C4-2B (cell line): ENCODE data around the gene TMEM134.

Source experiments
- H3K27ac ChIP-seq: fragments of 450-650 bp; 2 replicates; pipeline ENCODE4 v1.5.1; 2017
- ZFX ChIP-seq: fragments of 450-650 bp; IDR thresholded peaks from 2 replicates; pipeline ENCODE4 v1.6.1; 2017
- TF ChIP-seq, protein P1 (sequence below): fragments of 450-650 bp; conservative IDR thresholded peaks from 2 replicates; pipeline ENCODE4 v1.5.1; 2017; ENCODE audit warnings: mild to moderate bottlenecking

Gene TMEM134

DNA sequence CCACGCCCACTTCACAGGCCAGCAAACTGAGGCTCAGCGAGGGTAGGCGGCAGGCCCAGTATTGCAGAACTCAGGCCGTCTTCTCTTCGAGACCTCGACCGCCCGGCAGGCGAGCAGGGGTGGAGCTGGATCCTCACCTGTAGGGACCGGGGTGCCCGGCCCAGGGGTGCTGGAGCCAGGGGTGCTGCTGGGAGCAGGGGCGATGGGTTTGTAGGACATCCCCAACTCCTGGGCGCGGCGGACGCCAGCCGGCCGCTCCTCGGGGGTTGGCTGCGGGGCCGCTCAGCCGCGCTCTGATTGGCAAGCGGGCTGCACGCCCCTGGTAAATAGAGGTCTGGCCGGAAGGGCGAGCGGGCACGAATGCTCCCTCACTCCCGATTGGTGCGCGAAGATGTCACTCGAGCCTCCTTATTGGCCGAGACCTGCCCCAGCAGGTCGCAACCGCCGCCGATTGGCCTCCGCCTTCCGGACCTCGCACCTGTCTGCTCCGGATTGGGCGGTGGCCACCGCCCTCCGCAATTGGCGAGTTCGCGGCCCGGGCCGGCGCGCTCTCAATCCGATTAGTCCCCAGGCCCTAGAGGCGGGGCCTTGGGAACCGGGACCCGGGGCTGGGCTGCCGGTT lies 38.9 kb upstream of the TMEM134 start, which contains the start of gene CDK2AP2:
Gene CDK2AP2 (minus strand): TSS at position 299 of the 622 bp plus-strand sequence. CDS start 80 bp downstream, at position 219.
- H3K27ac ChIP-seq, result peak within 1 kb of the TSS; percentile 88
- TF ChIP-seq, protein P1, sequence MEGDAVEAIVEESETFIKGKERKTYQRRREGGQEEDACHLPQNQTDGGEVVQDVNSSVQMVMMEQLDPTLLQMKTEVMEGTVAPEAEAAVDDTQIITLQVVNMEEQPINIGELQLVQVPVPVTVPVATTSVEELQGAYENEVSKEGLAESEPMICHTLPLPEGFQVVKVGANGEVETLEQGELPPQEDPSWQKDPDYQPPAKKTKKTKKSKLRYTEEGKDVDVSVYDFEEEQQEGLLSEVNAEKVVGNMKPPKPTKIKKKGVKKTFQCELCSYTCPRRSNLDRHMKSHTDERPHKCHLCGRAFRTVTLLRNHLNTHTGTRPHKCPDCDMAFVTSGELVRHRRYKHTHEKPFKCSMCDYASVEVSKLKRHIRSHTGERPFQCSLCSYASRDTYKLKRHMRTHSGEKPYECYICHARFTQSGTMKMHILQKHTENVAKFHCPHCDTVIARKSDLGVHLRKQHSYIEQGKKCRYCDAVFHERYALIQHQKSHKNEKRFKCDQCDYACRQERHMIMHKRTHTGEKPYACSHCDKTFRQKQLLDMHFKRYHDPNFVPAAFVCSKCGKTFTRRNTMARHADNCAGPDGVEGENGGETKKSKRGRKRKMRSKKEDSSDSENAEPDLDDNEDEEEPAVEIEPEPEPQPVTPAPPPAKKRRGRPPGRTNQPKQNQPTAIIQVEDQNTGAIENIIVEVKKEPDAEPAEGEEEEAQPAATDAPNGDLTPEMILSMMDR, result no peak
- TF ChIP-seq ZFX, result peak; percentile 69; the same call in 1 of the 2 replicates

DNA sequence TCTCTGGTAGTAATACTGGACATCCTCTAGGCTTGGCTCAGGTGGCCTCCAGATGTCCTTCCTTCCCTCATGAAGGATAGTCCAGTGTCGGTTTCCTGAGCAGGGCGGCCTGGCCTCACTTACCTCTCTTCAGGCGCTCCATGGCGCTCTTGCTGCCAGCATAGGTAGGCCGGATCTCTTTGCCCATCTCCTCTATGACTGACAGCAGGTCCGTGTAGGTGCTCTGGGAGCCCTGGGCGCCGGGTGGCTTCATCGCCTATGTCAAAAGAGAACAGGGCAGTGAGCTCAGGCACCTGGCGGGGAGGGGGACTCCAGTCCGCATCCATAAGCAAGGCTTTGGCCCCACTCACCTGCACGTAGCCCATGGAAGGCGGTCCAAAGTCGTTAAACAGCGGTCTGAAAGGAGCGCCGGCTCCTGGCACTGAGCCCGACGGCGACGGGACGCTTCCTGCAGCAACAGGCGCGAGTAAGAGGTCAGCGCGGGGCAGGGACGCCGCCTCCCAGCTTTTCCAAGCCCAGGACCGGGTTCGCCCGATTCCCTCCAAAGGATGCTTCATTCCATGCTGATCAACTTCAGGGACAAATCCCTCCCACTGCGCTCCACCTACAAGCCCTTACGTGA lies 38.3 kb upstream of the TMEM134 start:
- TF ChIP-seq ZFX, result no peak
- TF ChIP-seq, protein P1, result no peak
- peak overlapping the region; percentile 88 for H3K27ac ChIP-seq

DNA sequence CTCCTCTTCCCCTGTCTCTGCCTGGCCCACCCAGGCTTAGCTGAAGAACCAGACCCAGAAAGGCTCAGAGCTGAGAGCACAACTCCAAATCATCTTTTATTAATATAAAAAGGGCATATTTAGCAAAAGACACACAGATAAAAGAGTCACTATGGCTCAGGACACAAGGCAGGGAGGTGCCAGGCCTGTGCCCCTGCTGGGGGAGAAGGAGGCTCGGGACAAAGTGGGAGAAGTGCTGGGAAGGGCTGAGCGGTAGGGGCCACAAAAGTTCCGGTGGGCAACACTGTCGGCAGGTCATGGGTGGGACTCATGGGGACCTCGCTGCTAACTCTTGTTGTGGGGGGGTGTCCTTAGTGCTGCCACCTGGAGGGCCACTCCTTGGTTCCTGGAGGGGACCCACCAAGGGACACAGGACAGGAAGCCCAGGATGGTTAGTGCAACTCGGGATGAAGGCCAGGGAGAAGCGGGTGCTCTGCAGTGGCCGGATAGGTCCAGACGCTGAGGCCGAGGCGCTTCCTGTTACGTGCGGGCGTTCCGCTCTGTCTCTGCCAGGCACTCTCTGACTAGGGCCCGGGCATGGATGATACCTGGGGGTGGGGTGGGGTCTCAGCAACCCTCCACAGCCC lies 37.5 kb upstream of the TMEM134 start:
- no peak for TF ChIP-seq ZFX
- TF ChIP-seq, protein P1, result peak; percentile 65
- peak overlapping the region; percentile 88 for H3K27ac ChIP-seq

DNA sequence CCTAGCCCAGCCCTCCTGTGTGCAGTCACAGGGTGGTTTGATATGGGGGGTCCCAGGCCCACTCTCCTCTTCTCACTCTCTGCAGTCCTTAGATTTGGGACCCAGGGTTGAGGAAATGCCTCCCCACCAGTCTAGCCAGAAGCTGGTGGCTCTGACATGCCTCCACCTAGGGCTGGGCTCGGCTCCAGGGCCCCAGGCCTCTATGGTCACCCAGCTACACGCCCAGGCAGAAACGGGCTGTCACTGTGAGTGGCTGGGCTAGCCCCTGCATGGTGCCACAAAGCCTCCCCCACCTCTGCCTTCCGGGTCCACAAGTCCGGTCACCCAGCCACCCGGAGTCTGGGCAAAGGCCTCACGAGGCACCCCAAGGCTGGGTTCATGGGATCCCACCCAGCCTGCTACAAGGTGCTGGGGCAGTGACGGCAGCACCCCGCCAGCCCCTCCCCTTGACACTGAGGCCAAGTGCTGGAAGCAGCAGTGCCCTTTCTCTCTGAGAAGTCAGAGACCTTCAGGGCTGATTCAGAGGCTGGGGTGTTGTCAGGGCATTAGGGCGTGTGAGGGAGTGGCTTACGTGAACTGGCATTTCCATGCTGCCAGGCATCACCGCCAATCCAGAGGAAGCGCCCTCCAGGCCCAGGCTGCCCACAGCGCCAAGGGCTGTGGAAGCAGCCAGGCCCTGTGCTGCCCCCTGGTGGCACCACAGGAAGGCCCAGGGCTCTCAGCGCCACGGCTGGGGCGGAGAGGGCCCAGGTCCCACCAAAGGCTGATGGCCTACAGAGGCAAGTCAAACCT lies 36.8 kb upstream of the TMEM134 start:
- no peak for TF ChIP-seq ZFX
- TF ChIP-seq, protein P1, result peak; percentile 99
- H3K27ac ChIP-seq, result peak overlapping the region; percentile 88

DNA sequence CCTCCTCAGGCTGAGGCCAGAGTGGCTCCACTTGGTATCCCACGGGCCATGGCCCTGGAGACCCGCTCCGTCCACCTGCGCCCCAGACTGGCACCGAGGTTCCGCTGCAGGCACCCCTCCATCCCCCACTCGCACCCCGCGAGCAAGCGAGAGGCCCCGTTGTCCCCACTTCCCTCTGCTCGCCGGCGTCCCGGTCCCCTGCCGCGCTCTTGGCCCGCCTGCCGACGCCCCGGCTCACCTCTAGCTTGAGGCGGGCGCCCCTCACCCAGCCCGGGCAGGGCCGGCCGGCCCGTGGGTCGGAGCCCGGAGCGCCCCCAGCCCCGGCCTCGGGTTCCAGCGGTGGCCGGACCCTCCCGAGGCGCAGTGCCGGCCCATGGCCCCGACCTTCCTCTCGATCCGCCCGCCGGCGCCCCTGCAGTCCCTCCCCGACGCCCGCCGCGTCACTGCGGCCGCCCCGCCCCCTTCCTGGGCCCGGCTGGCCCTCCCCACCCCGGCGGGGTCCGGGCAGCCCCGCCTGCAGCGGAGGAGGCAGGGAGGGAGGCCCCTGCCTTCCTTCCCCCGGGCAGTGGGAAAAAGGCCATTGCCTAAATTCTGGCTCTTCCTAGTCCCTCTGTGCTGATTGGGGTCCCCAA lies 36.0 kb upstream of the TMEM134 start, which contains the start of gene PITPNM1:
Gene PITPNM1 (minus strand): TSS at position 414 of the 632 bp plus-strand sequence. CDS start 1,183 bp downstream, outside the sequence.
- peak within 1 kb of the TSS; percentile 88 for H3K27ac ChIP-seq
- TF ChIP-seq, protein P1, result no peak
- no peak for TF ChIP-seq ZFX

DNA sequence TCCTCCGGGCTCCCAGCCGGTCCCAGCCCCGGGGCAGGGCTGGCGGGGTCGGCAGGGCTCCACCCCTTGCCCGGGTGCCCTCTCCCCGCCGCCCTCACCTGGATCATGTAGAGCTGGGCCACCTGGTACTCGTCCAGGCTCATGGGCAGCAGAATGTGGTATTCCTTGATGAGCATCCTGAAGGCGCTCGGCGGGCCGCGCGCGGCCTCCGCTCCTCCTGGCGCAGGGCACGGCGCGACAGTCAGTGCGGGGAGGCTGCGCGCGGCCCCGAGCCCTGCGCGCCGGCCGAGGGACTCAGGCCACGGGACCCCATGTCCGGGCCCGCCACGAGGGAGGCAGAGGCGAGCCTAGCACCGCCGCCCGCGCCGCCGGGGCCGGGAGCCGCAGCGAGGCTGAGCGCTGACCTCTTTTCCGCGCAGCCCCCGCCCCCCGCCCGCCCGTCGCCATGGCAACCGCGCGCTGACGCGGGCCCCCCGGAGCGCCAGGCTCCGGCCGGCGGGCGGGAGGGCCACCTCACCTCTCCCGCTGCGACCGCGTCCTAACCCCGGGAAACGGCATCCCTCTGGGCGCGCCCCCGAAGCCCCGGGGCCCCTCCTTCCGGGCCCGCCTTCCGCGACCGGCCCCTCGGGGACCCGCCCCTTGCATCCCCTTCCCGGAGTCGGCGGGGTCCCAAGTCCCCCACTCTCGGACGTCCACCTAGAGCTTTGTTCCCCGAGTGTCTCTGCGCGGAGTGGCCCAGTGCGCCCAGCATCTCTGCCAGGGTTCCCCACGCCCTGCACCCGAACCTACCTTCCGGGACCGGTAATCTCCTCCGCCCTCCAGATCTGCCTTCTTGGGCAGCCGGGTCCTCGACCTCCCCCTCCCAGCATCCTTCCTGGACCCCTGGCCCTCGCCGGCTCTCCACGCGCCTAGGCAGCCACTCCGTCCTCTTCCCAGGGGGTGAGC lies 35.2 kb upstream of the TMEM134 start:
- TF ChIP-seq, protein P1, result no peak
- no peak for TF ChIP-seq ZFX
- peak overlapping the region; percentile 88 for H3K27ac ChIP-seq
